ENCODE results near the gene SLC22A5. TPM values are rescaled to one million over a fixed set of nuclear protein-coding genes. Genes with fewer than 3 reads are reported as not detected.

The SLC22A5 gene
- polyA plus RNA-seq, 1 donor (not counting 4 experiments of a cell fraction or from before 2014, with no cell fraction given) = 14.8 TPM

- no peak overlapping the region for H3K9ac ChIP-seq (ENCODE audit: control insufficient read depth, extremely low read depth, insufficient read depth, low read length)
- H2AFZ ChIP-seq (ENCODE audit: control insufficient read depth, low read length) = no peak overlapping the region
- TF ChIP-seq, protein P1, sequence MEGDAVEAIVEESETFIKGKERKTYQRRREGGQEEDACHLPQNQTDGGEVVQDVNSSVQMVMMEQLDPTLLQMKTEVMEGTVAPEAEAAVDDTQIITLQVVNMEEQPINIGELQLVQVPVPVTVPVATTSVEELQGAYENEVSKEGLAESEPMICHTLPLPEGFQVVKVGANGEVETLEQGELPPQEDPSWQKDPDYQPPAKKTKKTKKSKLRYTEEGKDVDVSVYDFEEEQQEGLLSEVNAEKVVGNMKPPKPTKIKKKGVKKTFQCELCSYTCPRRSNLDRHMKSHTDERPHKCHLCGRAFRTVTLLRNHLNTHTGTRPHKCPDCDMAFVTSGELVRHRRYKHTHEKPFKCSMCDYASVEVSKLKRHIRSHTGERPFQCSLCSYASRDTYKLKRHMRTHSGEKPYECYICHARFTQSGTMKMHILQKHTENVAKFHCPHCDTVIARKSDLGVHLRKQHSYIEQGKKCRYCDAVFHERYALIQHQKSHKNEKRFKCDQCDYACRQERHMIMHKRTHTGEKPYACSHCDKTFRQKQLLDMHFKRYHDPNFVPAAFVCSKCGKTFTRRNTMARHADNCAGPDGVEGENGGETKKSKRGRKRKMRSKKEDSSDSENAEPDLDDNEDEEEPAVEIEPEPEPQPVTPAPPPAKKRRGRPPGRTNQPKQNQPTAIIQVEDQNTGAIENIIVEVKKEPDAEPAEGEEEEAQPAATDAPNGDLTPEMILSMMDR (optimal IDR thresholded peaks at IDR 0.05 in 1 of 3, IDR thresholded peaks at IDR 0.05 in 1 of 3, conservative IDR thresholded peaks at IDR 0.05 in 1 of 3; ENCODE audit: extremely low read depth in 1 of 3, insufficient read depth in 2 of 3, low read length in 3 of 3) = no peak
- TF ChIP-seq EZH2 (IDR thresholded peaks at IDR 0.05; ENCODE audit: low read length) = no peak
- H3K4me2 ChIP-seq (ENCODE audit: control insufficient read depth, extremely low read depth, insufficient read depth, low read depth, low read length) = no peak overlapping the region
- no peak for FAIRE-seq
- peaks cover 41% of the 10 kb centered on the region for H3K4me1 ChIP-seq (ENCODE audit: control insufficient read depth, extremely low read depth, insufficient read depth, low read length)
- no peaks in the 10 kb centered on the region for H3K79me2 ChIP-seq (ENCODE audit: control insufficient read depth, insufficient read depth, low read length)
- dilution Hi-C loops (cut with MboI; ENCODE audit: extremely low pct_ligation_motif_present, low sequenced_read_pairs) = no loop called here
- no peak overlapping the region for H3K4me3 ChIP-seq (ENCODE audit: control insufficient read depth in 2 of 3, extremely low read depth in 1 of 3, insufficient read depth in 2 of 3, low read depth in 1 of 3, low read length in 3 of 3)
- no peaks in the 10 kb centered on the region for H3K27me3 ChIP-seq (ENCODE audit: control insufficient read depth, extremely low read depth, insufficient read depth, low read length)
- H4K20me1 ChIP-seq (ENCODE audit: control insufficient read depth, extremely low read depth, insufficient read depth, low read length) = no peaks in the 10 kb centered on the region
- H3K9me3 ChIP-seq (ENCODE audit: control insufficient read depth, low read depth, low read length) = no peaks in the 10 kb centered on the region
- no peaks in the 10 kb centered on the region for H3K36me3 ChIP-seq (ENCODE audit: control insufficient read depth in 2 of 2, extremely low read depth in 1 of 2, insufficient read depth in 2 of 2, low read length in 2 of 2)
- no peaks in the 10 kb centered on the region for H3K9me1 ChIP-seq (ENCODE audit: control insufficient read depth, extremely low read depth, insufficient read depth, low read length)
- H3K27ac ChIP-seq (ENCODE audit: control insufficient read depth, insufficient read depth, low read length) = no peak overlapping the region
- DNase-seq (ENCODE audit: low read depth, low spot score) = no peak
These were observed 61.2 kb downstream of the SLC22A5 start for GRCh38 chr5:132430746-132431145.

DNA sequence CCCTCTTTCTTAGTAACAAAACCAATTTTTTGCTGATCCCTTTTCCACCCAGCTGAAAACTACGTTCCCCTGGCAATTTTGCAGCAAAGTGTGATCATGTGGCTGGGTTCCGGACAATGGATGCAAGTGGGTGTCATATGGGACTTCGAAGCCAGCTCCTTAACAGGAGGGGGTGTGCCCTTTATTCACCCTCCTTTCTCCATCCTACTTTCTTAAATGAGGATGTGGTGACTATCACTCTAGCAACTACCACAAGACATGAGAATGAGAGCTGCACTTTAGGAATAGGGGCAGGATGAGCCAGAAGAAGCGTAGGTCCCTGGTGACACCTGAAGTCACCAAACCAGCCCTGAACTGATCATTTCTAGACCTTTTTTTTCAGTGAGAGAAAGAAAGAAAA, 62.1 kb downstream of the SLC22A5 start:
- no peaks in the 10 kb centered on the region for H4K20me1 ChIP-seq (ENCODE audit: control insufficient read depth, extremely low read depth, insufficient read depth, low read length)
- H3K79me2 ChIP-seq (ENCODE audit: control insufficient read depth, insufficient read depth, low read length) = no peaks in the 10 kb centered on the region
- DNase-seq (ENCODE audit: low read depth, low spot score) = no peak
- H3K9me1 ChIP-seq (ENCODE audit: control insufficient read depth, extremely low read depth, insufficient read depth, low read length) = no peaks in the 10 kb centered on the region
- dilution Hi-C loops (cut with MboI; ENCODE audit: extremely low pct_ligation_motif_present, low sequenced_read_pairs) = no loop called here
- no peaks in the 10 kb centered on the region for H3K36me3 ChIP-seq (ENCODE audit: control insufficient read depth in 2 of 2, extremely low read depth in 1 of 2, insufficient read depth in 2 of 2, low read length in 2 of 2)
- FAIRE-seq = no peak
- H3K9me3 ChIP-seq (ENCODE audit: control insufficient read depth, low read depth, low read length) = no peaks in the 10 kb centered on the region
- H3K27me3 ChIP-seq (ENCODE audit: control insufficient read depth, extremely low read depth, insufficient read depth, low read length) = no peaks in the 10 kb centered on the region
- no peak overlapping the region for H3K27ac ChIP-seq (ENCODE audit: control insufficient read depth, insufficient read depth, low read length)
- peaks cover 32% of the 10 kb centered on the region for H3K4me1 ChIP-seq (ENCODE audit: control insufficient read depth, extremely low read depth, insufficient read depth, low read length)
- no peak overlapping the region for H3K4me3 ChIP-seq (ENCODE audit: control insufficient read depth in 2 of 3, extremely low read depth in 1 of 3, insufficient read depth in 2 of 3, low read depth in 1 of 3, low read length in 3 of 3)
- no peak for TF ChIP-seq EZH2 (IDR thresholded peaks at IDR 0.05; ENCODE audit: low read length)
- TF ChIP-seq, protein P1 (optimal IDR thresholded peaks at IDR 0.05 in 1 of 3, IDR thresholded peaks at IDR 0.05 in 1 of 3, conservative IDR thresholded peaks at IDR 0.05 in 1 of 3; ENCODE audit: extremely low read depth in 1 of 3, insufficient read depth in 2 of 3, low read length in 3 of 3) = no peak
- no peak overlapping the region for H3K9ac ChIP-seq (ENCODE audit: control insufficient read depth, extremely low read depth, insufficient read depth, low read length)
- no peak overlapping the region for H3K4me2 ChIP-seq (ENCODE audit: control insufficient read depth, extremely low read depth, insufficient read depth, low read depth, low read length)
- no peak overlapping the region for H2AFZ ChIP-seq (ENCODE audit: control insufficient read depth, low read length)

Data from keratinocyte (primary cell).